SHP77 treated with DMSO at 0.1 percent for 48 hours (cell line): ENCODE data around the gene FERMT3.

Source experiments
- DNase-seq: peaks from one replicate; lab custom pipeline; 2025; lab: John Stamatoyannopoulos, UW

The FERMT3 gene

DNA sequence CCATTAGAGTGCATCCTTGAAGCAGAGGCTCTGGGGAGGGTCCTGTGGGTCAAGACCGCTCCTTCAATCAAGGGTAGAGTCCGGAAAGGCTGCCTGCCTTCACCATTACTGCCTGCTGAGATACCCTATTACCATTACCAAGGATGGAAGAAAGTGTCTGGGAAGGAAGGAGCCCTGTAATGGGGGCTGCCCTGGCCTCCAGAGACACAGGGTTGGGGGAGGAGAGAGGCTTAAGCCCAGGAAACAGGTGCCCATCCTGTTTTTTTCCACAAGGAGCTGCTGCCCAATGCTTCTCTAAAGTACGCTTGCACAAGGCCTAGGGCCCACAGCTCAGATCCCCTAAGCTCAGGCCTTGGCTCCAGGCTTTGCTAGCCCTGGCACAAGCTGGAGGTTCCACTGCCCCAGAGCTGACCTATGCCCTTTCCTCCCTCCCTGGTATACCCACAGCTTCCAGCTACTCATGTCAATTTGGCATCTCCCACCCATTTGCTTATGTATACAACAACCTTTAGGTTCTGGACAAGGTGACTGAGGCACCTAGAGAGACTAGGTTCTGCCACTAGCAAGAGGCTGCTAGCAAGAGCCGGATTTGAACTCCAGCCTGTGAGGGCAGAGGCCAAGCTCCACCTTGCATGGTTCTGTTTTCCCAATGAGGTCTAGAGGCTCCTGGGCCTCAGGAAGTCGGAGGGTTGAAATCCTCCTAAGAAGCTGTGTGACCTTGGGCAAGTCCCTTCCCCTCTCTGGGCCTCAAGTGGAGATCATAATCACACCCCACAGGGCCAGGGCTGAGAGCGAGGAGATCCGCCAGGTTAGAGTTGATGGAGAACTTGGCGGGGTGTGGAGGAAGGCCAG lies 43.3 kb downstream of the FERMT3 start:
- DNase-seq, result no peak

DNA sequence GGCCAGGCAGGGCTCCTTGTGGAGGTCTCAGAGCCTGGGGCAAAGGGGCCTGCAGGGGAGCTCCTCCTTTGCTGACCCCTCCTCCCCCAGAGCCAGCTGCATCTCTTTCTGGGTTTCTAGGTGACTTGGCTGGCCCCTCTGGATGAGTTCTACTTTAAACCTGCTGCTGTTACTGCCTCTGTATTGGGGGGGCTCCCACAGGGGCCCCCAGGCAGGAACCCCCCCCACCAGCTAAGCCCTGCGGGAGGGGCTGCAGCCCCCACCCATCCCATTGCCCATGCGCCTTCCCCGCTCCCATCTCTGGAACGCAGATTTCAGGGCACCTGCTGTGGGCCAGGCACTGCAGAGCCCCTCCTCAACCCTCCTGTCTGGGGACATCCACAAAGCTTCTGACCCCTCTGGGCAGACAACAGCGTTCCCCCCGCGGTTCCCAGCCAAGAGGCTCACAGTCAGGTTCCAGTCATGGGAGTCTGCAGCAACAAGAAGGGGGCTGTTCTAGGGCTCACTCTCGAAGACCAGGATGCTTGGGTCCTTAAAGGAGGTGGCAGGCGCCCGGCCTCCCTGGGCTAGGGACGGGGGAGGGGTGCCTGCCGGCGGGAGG lies 44.0 kb downstream of the FERMT3 start:
- no peak for DNase-seq

- DNase-seq, result no peak
Observed at GRCh38 chr11:64251016-64251752, 44.7 kb downstream of the FERMT3 start, which contains the start of gene PLCB3. TSS of gene PLCB3 (plus strand) at chr11:64251530. CDS start at chr11:64251650, 120 bp downstream.

DNA sequence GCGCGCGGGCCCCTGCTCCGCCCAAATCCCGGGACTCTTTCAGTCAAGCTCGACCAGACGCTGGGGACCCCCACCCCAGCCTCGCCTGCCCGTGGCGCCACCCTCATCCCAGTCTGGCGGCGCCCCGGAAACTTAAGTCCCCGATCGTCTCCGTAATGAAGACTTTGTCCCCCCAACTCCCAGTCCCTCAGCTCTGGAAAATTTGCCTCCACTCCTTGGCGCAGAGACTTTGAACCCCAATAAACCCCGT lies 45.2 kb downstream of the FERMT3 start:
- DNase-seq, result no peak

DNA sequence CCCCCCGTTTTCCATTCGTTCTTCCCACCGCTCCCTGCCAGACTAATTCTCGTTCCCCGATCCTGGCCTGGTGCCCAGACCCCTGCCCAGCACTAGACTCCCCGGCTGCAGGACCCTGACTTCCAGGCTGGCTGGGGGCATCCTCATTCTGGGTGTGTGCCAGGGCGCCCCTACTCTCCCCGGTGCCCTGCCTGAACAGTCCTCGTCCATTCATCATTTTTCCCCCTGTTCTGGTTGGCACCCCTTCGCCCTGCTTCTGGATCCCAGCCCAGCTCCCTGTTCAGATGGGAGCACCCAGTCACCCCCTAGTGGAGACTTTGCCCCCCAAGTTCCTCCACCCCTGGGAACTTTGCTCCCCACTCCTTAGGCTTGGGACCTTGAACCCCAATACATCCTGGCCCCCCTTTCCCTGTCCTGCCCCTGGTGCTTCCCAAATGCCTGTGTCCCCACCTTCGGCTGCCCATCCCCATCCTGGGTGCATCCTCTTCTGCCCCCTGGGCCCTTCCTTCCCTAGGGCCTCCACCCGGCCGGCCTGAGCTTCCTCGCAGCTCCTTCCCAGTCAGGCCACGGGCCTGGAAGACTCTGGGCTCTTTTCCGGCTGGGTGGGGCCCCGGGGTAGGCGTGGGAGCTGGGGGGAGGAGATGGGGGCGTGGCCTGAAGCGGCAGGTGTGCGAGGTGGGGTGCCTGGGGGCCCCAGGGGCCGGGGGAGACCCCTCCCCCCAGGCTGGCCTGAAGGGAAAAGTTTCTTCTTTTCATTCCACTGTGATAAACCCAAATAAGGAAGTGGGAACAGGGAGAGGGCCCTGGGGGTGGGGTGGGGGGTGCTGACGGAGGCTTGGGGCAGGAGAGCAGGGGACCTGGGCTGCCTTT lies 45.7 kb downstream of the FERMT3 start:
- DNase-seq, result no peak

DNA sequence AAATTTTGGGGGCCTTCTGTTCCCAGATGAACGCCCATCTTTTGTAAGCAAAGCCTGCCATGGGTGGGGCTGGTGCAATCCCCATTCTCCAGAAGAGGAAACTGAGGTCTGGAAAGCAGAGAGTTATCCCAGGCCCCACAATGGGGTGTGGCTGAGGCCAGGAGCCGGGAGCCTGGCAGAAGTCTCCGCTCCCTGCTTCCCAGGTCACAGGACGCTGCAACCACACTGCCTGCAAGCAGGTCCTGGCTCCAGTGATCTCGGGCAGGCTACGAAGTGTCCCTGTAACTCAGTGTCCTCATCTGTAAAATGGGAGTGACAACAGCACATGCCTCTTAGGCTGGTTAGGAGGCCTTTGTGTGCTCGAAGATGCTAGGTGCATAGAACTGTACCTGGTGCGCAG lies 46.5 kb downstream of the FERMT3 start:
- no peak for DNase-seq

DNA sequence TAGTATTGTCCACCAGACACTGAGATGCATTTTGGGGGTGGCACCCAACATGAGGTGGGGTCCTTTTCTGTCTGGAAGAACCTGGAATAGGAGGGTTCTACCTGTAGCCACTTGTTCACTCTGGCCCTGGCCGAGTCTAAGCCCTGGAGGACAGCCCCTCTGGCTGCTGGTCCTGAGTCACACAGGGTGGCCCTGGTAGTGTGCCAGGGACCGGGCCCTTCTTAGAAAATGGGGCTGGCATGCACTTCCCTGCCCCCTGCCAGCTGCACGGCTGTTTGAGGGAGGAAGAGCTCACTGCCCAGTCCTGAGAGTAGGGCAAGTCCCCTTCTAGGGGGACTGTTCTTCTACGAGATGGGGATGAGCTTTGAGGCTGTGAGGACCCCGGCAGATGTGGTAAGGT lies 47.0 kb downstream of the FERMT3 start:
- DNase-seq, result no peak

GRCh38 chr11:64254326-64254725 lies 47.8 kb downstream of the FERMT3 start:
- no peak for DNase-seq

DNA sequence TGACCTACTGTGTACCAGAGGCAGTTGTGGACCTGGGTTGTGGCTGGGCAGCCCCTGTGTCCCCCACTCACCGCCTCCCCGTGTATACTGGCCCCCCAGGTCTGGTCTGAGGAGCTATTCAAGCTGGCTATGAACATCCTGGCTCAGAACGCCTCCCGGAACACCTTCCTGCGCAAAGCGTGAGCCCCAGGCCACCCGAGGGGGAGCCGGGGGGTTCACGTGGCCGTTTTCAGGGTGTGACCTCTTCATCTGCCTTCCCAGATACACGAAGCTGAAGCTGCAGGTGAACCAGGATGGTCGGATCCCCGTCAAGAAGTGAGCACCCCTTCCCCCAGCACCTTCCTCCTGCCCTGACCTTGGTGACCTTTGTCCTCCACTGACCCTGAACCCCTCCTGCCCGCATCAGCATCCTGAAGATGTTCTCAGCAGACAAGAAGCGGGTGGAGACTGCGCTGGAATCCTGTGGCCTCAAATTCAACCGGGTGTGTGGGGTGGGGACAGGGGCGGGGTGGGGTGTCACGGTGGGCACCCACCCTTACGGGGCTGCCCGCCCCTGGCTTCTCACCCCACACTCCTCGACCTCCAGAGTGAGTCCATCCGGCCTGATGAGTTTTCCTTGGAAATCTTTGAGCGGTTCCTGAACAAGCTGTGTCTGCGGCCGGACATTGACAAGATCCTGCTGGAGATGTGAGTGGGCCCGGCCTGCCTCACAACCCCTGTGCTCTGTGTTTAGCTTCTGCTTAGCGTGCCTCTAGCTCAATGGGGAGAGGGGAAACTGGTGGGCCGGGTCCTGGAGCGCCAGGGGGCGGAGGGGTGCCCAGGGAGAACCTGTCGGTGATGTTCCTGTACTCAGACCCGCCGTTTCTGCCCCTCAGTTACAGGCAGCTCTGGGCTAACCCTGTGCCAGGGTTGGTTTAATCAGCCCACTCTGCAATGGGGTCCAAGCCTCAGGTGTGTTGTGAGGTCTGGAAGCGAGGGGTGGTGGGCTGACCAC lies 48.9 kb downstream of the FERMT3 start:
- DNase-seq, result no peak

DNA sequence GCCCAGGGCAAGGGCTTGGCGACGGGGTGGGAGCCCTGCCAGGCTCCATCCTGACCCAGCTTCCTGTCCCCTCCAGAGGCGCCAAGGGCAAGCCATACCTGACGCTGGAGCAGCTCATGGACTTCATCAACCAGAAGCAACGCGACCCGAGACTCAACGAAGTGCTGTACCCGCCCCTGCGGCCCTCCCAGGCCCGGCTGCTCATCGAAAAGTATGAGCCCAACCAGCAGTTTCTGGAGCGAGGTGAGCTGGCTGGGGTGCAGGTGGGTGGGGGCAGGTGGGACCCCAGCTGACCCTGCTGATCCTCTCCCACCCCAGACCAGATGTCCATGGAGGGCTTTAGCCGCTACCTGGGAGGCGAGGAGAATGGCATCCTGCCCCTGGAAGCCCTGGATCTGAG lies 49.8 kb downstream of the FERMT3 start:
- no peak for DNase-seq

- no peak for DNase-seq
Observed at GRCh38 chr11:64258356-64258755, 51.8 kb downstream of the FERMT3 start.

DNA sequence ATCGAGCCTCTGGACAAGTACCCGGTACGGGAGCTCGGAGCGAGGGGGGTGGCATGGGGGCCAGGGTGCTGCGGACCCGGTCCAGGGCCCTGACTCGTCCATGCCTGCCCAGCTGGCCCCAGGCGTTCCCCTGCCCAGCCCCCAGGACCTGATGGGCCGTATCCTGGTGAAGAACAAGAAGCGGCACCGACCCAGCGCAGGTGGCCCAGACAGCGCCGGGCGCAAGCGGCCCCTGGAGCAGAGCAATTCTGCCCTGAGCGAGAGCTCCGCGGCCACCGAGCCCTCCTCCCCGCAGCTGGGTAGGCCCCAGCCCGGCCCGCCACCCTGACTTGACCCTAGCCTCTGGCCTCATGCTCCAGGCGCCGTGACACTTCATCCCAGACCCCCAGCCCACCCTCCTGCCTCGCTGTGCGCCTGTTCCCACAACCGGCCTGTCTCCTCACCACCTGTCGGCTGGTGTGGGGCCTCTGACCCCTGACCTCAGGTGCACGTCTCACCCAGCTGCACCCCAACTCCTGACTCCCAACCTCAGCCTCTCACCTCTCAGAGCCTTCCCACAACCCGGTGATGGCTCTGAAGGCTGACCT lies 52.5 kb downstream of the FERMT3 start:
- DNase-seq, result no peak

GRCh38 chr11:64259533-64260067 lies 53.1 kb downstream of the FERMT3 start:
- DNase-seq, result no peak

GRCh38 chr11:64260147-64260708 lies 53.7 kb downstream of the FERMT3 start:
- DNase-seq, result no peak

DNA sequence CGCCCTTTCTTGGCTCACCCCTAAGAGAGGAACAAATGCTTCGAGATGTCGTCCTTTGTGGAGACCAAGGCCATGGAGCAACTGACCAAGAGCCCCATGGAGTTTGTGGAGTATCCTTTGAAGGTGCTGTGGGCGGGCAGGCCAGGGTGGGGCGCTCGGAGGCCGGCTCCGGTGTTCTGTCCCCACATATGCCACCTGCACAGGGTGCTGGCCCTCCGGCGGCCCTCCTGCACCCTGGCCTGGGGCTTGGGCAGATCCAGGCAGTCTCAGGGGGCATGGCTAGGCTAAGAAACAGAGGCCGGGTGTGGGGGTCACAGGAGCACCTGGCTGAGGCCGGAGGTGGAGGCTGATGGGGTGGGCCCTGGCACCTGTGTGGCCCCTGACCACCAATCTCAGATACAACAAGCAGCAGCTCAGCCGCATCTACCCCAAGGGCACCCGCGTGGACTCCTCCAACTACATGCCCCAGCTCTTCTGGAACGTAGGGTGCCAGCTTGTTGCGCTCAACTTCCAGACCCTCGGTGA lies 55.1 kb downstream of the FERMT3 start:
- no peak for DNase-seq

DNA sequence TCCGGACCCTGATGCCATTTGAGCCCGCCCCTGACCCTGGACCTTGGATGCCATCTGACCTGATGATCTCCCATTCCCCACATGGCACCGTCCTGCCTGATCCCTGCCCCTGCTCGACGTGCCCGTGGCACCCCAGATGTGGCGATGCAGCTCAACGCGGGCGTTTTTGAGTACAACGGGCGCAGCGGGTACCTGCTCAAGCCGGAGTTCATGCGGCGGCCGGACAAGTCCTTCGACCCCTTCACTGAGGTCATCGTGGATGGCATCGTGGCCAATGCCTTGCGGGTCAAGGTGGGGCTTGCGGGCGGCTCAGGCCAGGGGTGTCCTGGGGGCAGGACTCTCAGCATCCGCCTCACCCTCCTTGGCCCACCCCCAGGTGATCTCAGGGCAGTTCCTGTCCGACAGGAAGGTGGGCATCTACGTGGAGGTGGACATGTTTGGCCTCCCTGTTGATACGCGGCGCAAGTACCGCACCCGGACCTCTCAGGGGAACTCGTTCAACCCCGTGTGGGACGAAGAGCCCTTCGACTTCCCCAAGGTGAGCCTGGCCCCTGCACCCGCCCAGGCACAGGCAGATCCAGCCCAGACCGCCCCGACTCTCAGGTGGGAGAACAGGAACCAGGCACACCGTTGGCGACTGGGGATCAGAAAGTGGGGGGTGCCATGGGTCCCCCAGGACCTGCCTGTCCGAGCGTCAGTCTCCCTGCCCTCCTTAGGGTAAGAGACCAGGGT lies 55.9 kb downstream of the FERMT3 start:
- no peak for DNase-seq

- no peak for DNase-seq
Observed at GRCh38 chr11:64263021-64263946, 56.8 kb downstream of the FERMT3 start.

DNA sequence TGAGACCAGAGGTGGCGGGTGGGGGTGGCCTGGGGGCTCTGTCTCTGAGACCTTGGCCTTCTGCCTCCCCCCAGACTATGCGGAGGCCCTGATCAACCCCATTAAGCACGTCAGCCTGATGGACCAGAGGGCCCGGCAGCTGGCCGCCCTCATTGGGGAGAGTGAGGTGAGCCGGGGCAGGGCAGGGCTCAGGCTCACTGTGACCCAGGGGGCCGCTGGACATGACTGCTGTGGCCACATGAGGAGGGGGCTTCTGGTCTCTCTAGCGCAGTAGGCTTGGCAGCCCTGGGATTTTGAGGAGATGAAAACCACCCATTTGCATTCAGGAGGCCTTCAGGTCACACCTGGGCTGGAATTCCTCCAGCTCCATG lies 57.4 kb downstream of the FERMT3 start:
- DNase-seq, result no peak
